Hematopoietic multipotent progenitor cell treated with erythropoietin and hydrocortisone succinate and interleukin-3 and kit ligand, for 17 days (in vitro differentiated cells): ENCODE measurements around the gene NEGR1.

Experiments
- DNase-seq: peaks from one replicate; pipeline ENCODE4 v3.0.0-alpha.2; 2015; ENCODE audit warnings: low spot score

Gene NEGR1

DNA sequence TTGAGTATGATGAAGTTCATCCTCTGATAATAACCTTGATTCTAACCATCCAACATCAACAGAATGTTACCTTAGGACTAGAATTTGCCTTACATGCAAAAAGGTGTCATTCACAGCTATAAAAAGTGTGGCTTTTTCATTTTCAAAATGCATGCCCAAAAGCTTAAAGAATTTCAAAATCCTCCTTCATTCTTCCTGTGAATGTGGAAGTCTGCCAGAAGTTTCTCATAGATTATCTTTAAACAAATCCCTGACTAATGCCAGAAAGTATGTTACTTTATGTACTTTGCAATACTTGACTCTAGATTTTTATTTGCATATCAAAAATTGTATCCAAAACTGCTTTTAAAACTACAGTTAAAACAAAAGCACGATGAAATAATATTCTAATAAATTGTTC, 930.9 kb downstream of the NEGR1 start:
- no peak for DNase-seq

GRCh38 chr1:71350805-71351204, 931.5 kb downstream of the NEGR1 start:
- no peak for DNase-seq

GRCh38 chr1:71350330-71350729, 932.0 kb downstream of the NEGR1 start:
- no peak for DNase-seq
